CD4-positive, alpha-beta T cell treated with Interleukin-6 at 100 ng/mL for 8 hours (primary cell): Measurements from ENCODE around the gene ZNF76.

Experiments
- DNase-seq: peaks from one replicate; pipeline ENCODE4 v3.0.0-alpha.2; 2020; ENCODE audit warnings: mixed read lengths, low spot score

ZNF76 gene

GRCh38 chr6:35237476-35237875 is 22.1 kb upstream of the ZNF76 start:
- DNase-seq = no peak

- DNase-seq = no peak
Observed at GRCh38 chr6:35238843-35239289, 20.7 kb upstream of the ZNF76 start.

- no peak for DNase-seq
Observed at GRCh38 chr6:35239581-35239980, 20.0 kb upstream of the ZNF76 start.

- DNase-seq = peak; percentile 58
Observed at GRCh38 chr6:35240838-35241801, 18.4 kb upstream of the ZNF76 start.

GRCh38 chr6:35242486-35242885 is 17.0 kb upstream of the ZNF76 start:
- DNase-seq = no peak

GRCh38 chr6:35242906-35243305 is 16.6 kb upstream of the ZNF76 start:
- no peak for DNase-seq

- DNase-seq = no peak
Observed at GRCh38 chr6:35243386-35243958, 16.1 kb upstream of the ZNF76 start.

- DNase-seq = no peak
Observed at GRCh38 chr6:35244551-35244950, 15.0 kb upstream of the ZNF76 start.

- no peak for DNase-seq
Observed at GRCh38 chr6:35247642-35248231, 11.8 kb upstream of the ZNF76 start.

- DNase-seq = no peak
Observed at GRCh38 chr6:35248300-35248699, 11.2 kb upstream of the ZNF76 start.

GRCh38 chr6:35248965-35249364 is 10.6 kb upstream of the ZNF76 start:
- no peak for DNase-seq

- DNase-seq = no peak
Observed at GRCh38 chr6:35251949-35252348, 7.6 kb upstream of the ZNF76 start.

- DNase-seq = no peak
Observed at GRCh38 chr6:35253249-35253648, 6.3 kb upstream of the ZNF76 start.

GRCh38 chr6:35258336-35258735 is 1.2 kb upstream of the ZNF76 start:
- no peak for DNase-seq

GRCh38 chr6:35258858-35259193 is 709 bp upstream of the ZNF76 start:
- no peak for DNase-seq

- peak; percentile 62 for DNase-seq
Observed at GRCh38 chr6:35259948-35260590, 534 bp downstream of the ZNF76 start.

GRCh38 chr6:35260591-35261570 is 1.3 kb downstream of the ZNF76 start:
- DNase-seq = no peak

GRCh38 chr6:35262596-35262995 is 3.1 kb downstream of the ZNF76 start:
- DNase-seq = no peak

- no peak for DNase-seq
Observed at GRCh38 chr6:35264550-35265274, 5.2 kb downstream of the ZNF76 start.

- no peak for DNase-seq
Observed at GRCh38 chr6:35265523-35265922, 6.0 kb downstream of the ZNF76 start.

- no peak for DNase-seq
Observed at GRCh38 chr6:35267446-35267845, 7.9 kb downstream of the ZNF76 start.
